CD14-positive monocyte (primary cell): ENCODE data around the gene ARHGEF10L. TPM values are rescaled to one million over a fixed set of nuclear protein-coding genes. Genes with fewer than 3 reads are reported as not detected.
A peak's percentile ranks its signal among the peaks of the same experiment; 100 is the strongest.

ENCODE experiments used
- DNase-seq, 3 donors: peaks; one replicate each; pipeline ENCODE4 v3.0.0-alpha.2; 2011 to 2022
- H2AFZ ChIP-seq: 2 replicates; pipeline ENCODE4 v1.6.0; 2012; ENCODE audit warnings: mild to moderate bottlenecking, low read depth, low read length, inconsistent platforms; ENCODE audit not compliant: insufficient read depth, poor library complexity, severe bottlenecking
- H3K27ac ChIP-seq, 2 donors: 1 replicate in 1 of 2; 2 replicates in 1 of 2; pipeline ENCODE4 v1.5.1; 2012 to 2013; ENCODE audit warnings: low read length in 2 of 2, control low read depth in 1 of 2, inconsistent platforms in 1 of 2, low read depth in 1 of 2, mild to moderate bottlenecking in 1 of 2
- H3K27me3 ChIP-seq, 2 donors: one replicate each; pipeline versions ENCODE4 v1.6.0 to v1.6.1; 2011 to 2013; ENCODE audit warnings: low read length in 2 of 2; ENCODE audit not compliant: control insufficient read depth in 2 of 2, insufficient read depth in 2 of 2
- H3K36me3 ChIP-seq, 2 donors: replicated peaks in 1 of 2; 1 replicate in 1 of 2; 2 replicates in 1 of 2; pipeline versions ENCODE4 v1.5.1 to v1.6.1; 2012 to 2013; ENCODE audit warnings: low read length in 2 of 2, control low read depth in 1 of 2, inconsistent platforms in 1 of 2, mild to moderate bottlenecking in 1 of 2; ENCODE audit not compliant: insufficient read depth in 2 of 2, control insufficient read depth in 1 of 2
- H3K4me1 ChIP-seq, 2 donors: 1 replicate in 1 of 2; 2 replicates in 1 of 2; pipeline versions ENCODE4 v1.5.1 to v1.6.1; 2012 to 2013; ENCODE audit warnings: low read length in 2 of 2, control low read depth in 1 of 2, inconsistent platforms in 1 of 2, mild to moderate bottlenecking in 1 of 2, moderate library complexity in 1 of 2; ENCODE audit not compliant: insufficient read depth in 2 of 2, control insufficient read depth in 1 of 2
- H3K4me2 ChIP-seq: replicated peaks from 2 replicates; pipeline ENCODE3; 2012; ENCODE audit warnings: low read length, moderate library complexity, mild to moderate bottlenecking; ENCODE audit not compliant: poor library complexity, severe bottlenecking; ENCODE audit errors: extremely low read depth
- H3K4me3 ChIP-seq, 3 experiments: fragments of 200-600 bp in 1 of 3; sonication (generic) in 1 of 3; replicated peaks in 1 of 3; 1 replicate in 2 of 3; 2 replicates in 1 of 3; pipeline ENCODE4 v1.5.1; 2011 to 2013; ENCODE audit warnings: low read length in 3 of 3, mild to moderate bottlenecking in 3 of 3, control low read depth in 2 of 3, low read depth in 2 of 3, inconsistent platforms in 1 of 3, moderate library complexity in 1 of 3
- H3K79me2 ChIP-seq: 2 replicates; pipeline ENCODE4 v1.6.0; 2012; ENCODE audit warnings: mild to moderate bottlenecking, control low read depth, inconsistent platforms, low read length, moderate library complexity; ENCODE audit not compliant: insufficient read depth
- H3K9ac ChIP-seq: 2 replicates; pipeline ENCODE4 v1.6.0; 2017; ENCODE audit warnings: low read length, mild to moderate bottlenecking; ENCODE audit not compliant: insufficient read depth, poor library complexity, severe bottlenecking
- H3K9me3 ChIP-seq, 2 donors: replicated peaks in 1 of 2; 1 replicate in 1 of 2; 2 replicates in 1 of 2; pipeline versions ENCODE4 v1.5.1 to v1.6.1; 2012 to 2013; ENCODE audit warnings: low read length in 2 of 2, control low read depth in 1 of 2; ENCODE audit not compliant: control insufficient read depth in 1 of 2, insufficient read depth in 1 of 2
- H4K20me1 ChIP-seq: 2 replicates; pipeline ENCODE4 v1.6.0; 2012; ENCODE audit warnings: mild to moderate bottlenecking, low read length, control low read depth, moderate library complexity; ENCODE audit not compliant: insufficient read depth
- H3K27ac Mint-ChIP-seq, 7 donors: one replicate each; pipeline ENCODE4 v1.8.0; 2020; ENCODE audit warnings: mild to moderate bottlenecking in 7 of 7, mixed read lengths in 7 of 7, moderate library complexity in 6 of 7, inconsistent platforms in 2 of 7
- H3K27me3 Mint-ChIP-seq, 3 donors: one replicate each; pipeline ENCODE4 v1.8.0; 2021 to 2022; ENCODE audit warnings: low read depth in 3 of 3, mild to moderate bottlenecking in 3 of 3, mixed read lengths in 3 of 3, moderate library complexity in 3 of 3, inconsistent platforms in 1 of 3
- H3K36me3 Mint-ChIP-seq, 2 donors: one replicate each; pipeline ENCODE4 v1.8.0; 2020; ENCODE audit warnings: mixed read lengths in 2 of 2, inconsistent platforms in 1 of 2, mild to moderate bottlenecking in 1 of 2
- H3K4me1 Mint-ChIP-seq: one replicate; pipeline ENCODE4 v1.8.0; 2020; ENCODE audit warnings: mild to moderate bottlenecking, mixed read lengths
- H3K4me3 Mint-ChIP-seq, 2 donors: one replicate each; pipeline ENCODE4 v1.8.0; 2020; ENCODE audit warnings: mild to moderate bottlenecking in 2 of 2, mixed read lengths in 2 of 2, moderate library complexity in 1 of 2
- H3K9me3 Mint-ChIP-seq, 7 donors: one replicate each; pipeline ENCODE4 v1.8.0; 2020 to 2022; ENCODE audit warnings: mixed read lengths in 7 of 7, mild to moderate bottlenecking in 6 of 7, moderate library complexity in 6 of 7, inconsistent platforms in 2 of 7
- CTCF ChIP-seq: fragments of 200-600 bp; IDR thresholded peaks from one replicate; pipeline ENCODE4 v1.8.0; 2022; ENCODE audit warnings: antibody characterized with exemption, mild to moderate bottlenecking
- WGBS: methylation state at CpG from one replicate; pipeline ENCODE4 v1.1.5; 2013; ENCODE audit warnings: missing lambda C conversion rate; ENCODE audit not compliant: insufficient coverage; 5-methylcytosine and 5-hydroxymethylcytosine counted together
- intact Hi-C, 2 donors: fragments of 100-400 bp; cut with micrococcal nuclease; formaldehyde crosslinking; loops; one replicate each; pipeline versions ENCODE4 v1.15.0 to v1.15.1; 2023
- polyA plus RNA-seq, 3 donors: library from polyadenylated mRNA; depleted of rRNA in 1 of 3; unstranded in 2 of 3; stranded (reverse) in 1 of 3; fragments of 300-500 nt in 2 of 3; fragments of >200 nt in 1 of 3; fragmentation: Illumina TruSeq in 2 of 3; gene quantifications; 1 replicate in 2 of 3; 2 replicates in 1 of 3; pipeline ENCODE4 v1.2.3, GENCODE V29; 2012 to 2021

ARHGEF10L gene
- polyA plus RNA-seq, 3 donors, result 20.7 to 95.7 (median 23.7) TPM

- Histone ChIP-seq H3K4me1 (peaks cover 30 to 36% of the 10 kb centered on the region in 2 donors), H3K79me2 (peaks cover 5% of the 10 kb centered on the region), H2AFZ (no peak overlapping the region), H3K27me3 (no peaks in the 10 kb centered on the region), H3K9ac (peak overlapping the region; percentile 18), H3K36me3 (peaks cover 89 to 100% of the 10 kb centered on the region in 2 donors), H3K4me2 (no peak overlapping the region), H3K4me3 (no peak overlapping the region), H3K9me3 (no peaks in the 10 kb centered on the region), H4K20me1 (peaks cover 55% of the 10 kb centered on the region), H3K27ac (peak overlapping the region; percentile 1 to 50)
- no peak for TF ChIP-seq CTCF
- peaks cover 88 to 100% of the 10 kb centered on the region in 2 donors for H3K36me3 Mint-ChIP-seq
- H3K27me3 Mint-ChIP-seq, result peaks cover 0 to 4% (median 3%) of the 10 kb centered on the region in 3 donors
- DNase-seq, result no peak
- peaks cover 0 to 5% (median 0%) of the 10 kb centered on the region in 7 donors for H3K9me3 Mint-ChIP-seq
- H3K4me3 Mint-ChIP-seq, result no peak overlapping the region
- intact Hi-C loops, result no loop called here
- peaks cover 41% of the 10 kb centered on the region for H3K4me1 Mint-ChIP-seq
- H3K27ac Mint-ChIP-seq, result peak overlapping the region in 5 of 7 donors; percentile 30 to 67 (median 53)
- WGBS, result 89% methylated on average over 1 of the region's 2 CpGs
Measured at GRCh38 chr1:17654519-17654918, 115.0 kb downstream of the ARHGEF10L start.

GRCh38 chr1:17655169-17655568 lies 115.7 kb downstream of the ARHGEF10L start:
- H3K9me3 Mint-ChIP-seq, result peaks cover 0 to 5% (median 0%) of the 10 kb centered on the region in 7 donors
- peaks cover 88 to 100% of the 10 kb centered on the region in 2 donors for H3K36me3 Mint-ChIP-seq
- H3K79me2 ChIP-seq, result peaks cover 9% of the 10 kb centered on the region
- no peak for TF ChIP-seq CTCF
- no peaks in the 10 kb centered on the region for H3K9me3 ChIP-seq
- peaks cover 89 to 100% of the 10 kb centered on the region in 2 donors for H3K36me3 ChIP-seq
- no CpG with 5 or more reads among the region's 1 CpG for WGBS
- no peak for DNase-seq
- H3K4me2 ChIP-seq, result no peak overlapping the region
- H4K20me1 ChIP-seq, result peaks cover 55% of the 10 kb centered on the region
- H3K4me3 Mint-ChIP-seq, result no peak overlapping the region
- no peak overlapping the region for H3K9ac ChIP-seq
- no peak overlapping the region for H2AFZ ChIP-seq
- H3K4me3 ChIP-seq, result no peak overlapping the region
- intact Hi-C loops, result no loop called here
- peaks cover 30 to 36% of the 10 kb centered on the region in 2 donors for H3K4me1 ChIP-seq
- H3K27me3 Mint-ChIP-seq, result peaks cover 0 to 1% (median 0%) of the 10 kb centered on the region in 3 donors
- H3K27ac ChIP-seq, result peak overlapping the region in 1 of 2 donors; percentile 50
- H3K4me1 Mint-ChIP-seq, result peaks cover 43% of the 10 kb centered on the region
- H3K27ac Mint-ChIP-seq, result peak overlapping the region in 3 of 7 donors; percentile 27 to 62 (median 37)
- H3K27me3 ChIP-seq, result no peaks in the 10 kb centered on the region
